ENCODE data around the gene CARMIL1.

DNA sequence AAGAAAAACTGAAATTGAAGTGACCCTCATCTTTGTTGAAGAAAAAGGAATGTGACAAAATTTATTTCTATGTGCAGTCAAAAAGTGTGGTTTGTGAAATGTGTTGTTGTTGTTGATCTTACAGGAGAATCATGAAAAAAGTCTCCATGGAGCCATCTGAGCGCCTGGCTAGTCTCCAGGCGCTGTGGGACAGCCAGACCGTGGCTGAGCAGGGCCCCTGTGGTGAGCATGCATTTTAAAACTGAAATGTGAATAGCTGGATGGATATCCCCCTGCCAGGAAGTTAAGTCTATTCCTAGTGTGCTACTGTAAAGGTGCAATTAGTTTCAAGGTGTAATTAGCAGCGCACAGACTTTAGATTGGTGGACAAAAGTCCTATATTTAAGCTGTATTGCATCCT lies 170.6 kb downstream of the CARMIL1 start:
- TF ChIP-seq, protein P1, sequence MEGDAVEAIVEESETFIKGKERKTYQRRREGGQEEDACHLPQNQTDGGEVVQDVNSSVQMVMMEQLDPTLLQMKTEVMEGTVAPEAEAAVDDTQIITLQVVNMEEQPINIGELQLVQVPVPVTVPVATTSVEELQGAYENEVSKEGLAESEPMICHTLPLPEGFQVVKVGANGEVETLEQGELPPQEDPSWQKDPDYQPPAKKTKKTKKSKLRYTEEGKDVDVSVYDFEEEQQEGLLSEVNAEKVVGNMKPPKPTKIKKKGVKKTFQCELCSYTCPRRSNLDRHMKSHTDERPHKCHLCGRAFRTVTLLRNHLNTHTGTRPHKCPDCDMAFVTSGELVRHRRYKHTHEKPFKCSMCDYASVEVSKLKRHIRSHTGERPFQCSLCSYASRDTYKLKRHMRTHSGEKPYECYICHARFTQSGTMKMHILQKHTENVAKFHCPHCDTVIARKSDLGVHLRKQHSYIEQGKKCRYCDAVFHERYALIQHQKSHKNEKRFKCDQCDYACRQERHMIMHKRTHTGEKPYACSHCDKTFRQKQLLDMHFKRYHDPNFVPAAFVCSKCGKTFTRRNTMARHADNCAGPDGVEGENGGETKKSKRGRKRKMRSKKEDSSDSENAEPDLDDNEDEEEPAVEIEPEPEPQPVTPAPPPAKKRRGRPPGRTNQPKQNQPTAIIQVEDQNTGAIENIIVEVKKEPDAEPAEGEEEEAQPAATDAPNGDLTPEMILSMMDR (IDR thresholded peaks at IDR 0.05), result no peak
- TF ChIP-seq POLR2A (IDR thresholded peaks at IDR 0.05) (no peak), EP300 (IDR thresholded peaks at IDR 0.05) (no peak)

Measured in suprapubic skin (tissue), 3 donors.